ENCODE results near the gene SERINC5. TPM values are rescaled to one million over a fixed set of nuclear protein-coding genes. Genes with fewer than 3 reads are reported as not detected.

SERINC5 gene
- total RNA-seq, 1 experiment from 2014 or later: 52.3 TPM

- Histone ChIP-seq H2BK120ac (ENCODE audit: low read depth, low read length, poor library complexity, severe bottlenecking) (no peak overlapping the region), H4K8ac (replicated peaks; ENCODE audit: insufficient read length, low read depth, low read length) (no peak overlapping the region), H3K27me3 (ENCODE audit: insufficient read depth, low read length) (no peaks in the 10 kb centered on the region), H3K79me2 (ENCODE audit: insufficient read depth, low read length) (peaks cover 14% of the 10 kb centered on the region; the same call in 1 of the 2 replicates), H3K4me2 (ENCODE audit: insufficient read depth, insufficient read length, low read length) (no peak overlapping the region), H4K5ac (ENCODE audit: insufficient read length, low read depth, low read length) (no peak overlapping the region), H2BK5ac (ENCODE audit: insufficient read length, low read length) (no peak overlapping the region), H3K56ac (ENCODE audit: insufficient read length, low read depth, low read length) (no peak overlapping the region), H2AK5ac (ENCODE audit: insufficient read length, low read length) (no peak overlapping the region), H4K20me1 (ENCODE audit: control insufficient read depth, insufficient read depth, insufficient read length) (no peaks in the 10 kb centered on the region), H2BK12ac (ENCODE audit: insufficient read length, low read depth, low read length) (no peak overlapping the region), H3K18ac (ENCODE audit: insufficient read length, low read depth, low read length) (no peak overlapping the region), H2AFZ (ENCODE audit: low read length) (no peak overlapping the region), H3K4me1 (ENCODE audit: insufficient read depth, low read length) (peaks cover 24% of the 10 kb centered on the region), H3K9me3 (ENCODE audit: control insufficient read depth, low read depth, low read length) (no peaks in the 10 kb centered on the region), H3T11ph (ENCODE audit: low read length) (no peak overlapping the region), H2BK15ac (ENCODE audit: low read depth, low read length) (no peak overlapping the region), H3K4ac (ENCODE audit: low read depth, low read length) (no peak overlapping the region), H3K23me2 (ENCODE audit: insufficient read length, low read depth, low read length, poor library complexity, severe bottlenecking) (no peaks in the 10 kb centered on the region), H2BK20ac (ENCODE audit: low read depth, low read length, poor library complexity, severe bottlenecking) (no peak overlapping the region), H4K91ac (ENCODE audit: insufficient read length, low read depth, low read length) (no peak overlapping the region), H3K79me1 (ENCODE audit: insufficient read depth, low read depth, low read length, poor library complexity, severe bottlenecking) (peaks cover 3% of the 10 kb centered on the region), H3K9ac (ENCODE audit: extremely low read depth, insufficient read length, low read length) (no peak overlapping the region), H3K14ac (ENCODE audit: insufficient read depth, low read length) (no peak overlapping the region), H3K27ac (ENCODE audit: insufficient read length, low read depth, low read length) (no peak overlapping the region), H3K23ac (ENCODE audit: insufficient read length, low read depth, low read length) (no peak overlapping the region)
- DNase-seq: no peak
- H3K27me3 Mint-ChIP-seq (ENCODE audit: low read depth): no peaks in the 10 kb centered on the region
- no peaks in the 10 kb centered on the region for H3K9me3 Mint-ChIP-seq
- peaks cover 5 to 25% (median 10%) of the 10 kb centered on the region in 3 experiments; a peak in 6 of 7 replicates for H3K36me3 Mint-ChIP-seq (ENCODE audit: insufficient read depth in 1 of 3, low read depth in 3 of 3)
- no peak overlapping the region for H3K4me3 Mint-ChIP-seq
- peaks cover 44 to 57% of the 10 kb centered on the region in 2 experiments for H3K4me1 Mint-ChIP-seq
- no CpG with 5 or more reads among the region's 6 CpGs for WGBS (ENCODE audit: extremely low coverage, insufficient read length, low lambda C conversion rate)
- no peak for TF ChIP-seq CTCF (conservative IDR thresholded peaks at IDR 0.05)
- peak overlapping the region in 2 of 3 experiments; percentile 1 to 38; a peak in 2 of 7 replicates for H3K27ac Mint-ChIP-seq
These were observed 59.9 kb downstream of the SERINC5 start for GRCh38 chr5:80195837-80196400.

Measured in H9 (cell line).